Pancreas (tissue), 10 donors: ENCODE measurements around the gene ZNF496. TPM values are rescaled to one million over a fixed set of nuclear protein-coding genes. Genes with fewer than 3 reads are reported as not detected.
"Not testable (repeated sequence)": the region's sequence is repeated elsewhere in the genome, so short reads cannot be mapped to it uniquely, and the experiment has no call there.

Source experiments
- ATAC-seq, 4 donors: fragments of 200-7000 bp; cut with Tn5 transposase; one replicate each; pipeline versions ENCODE4 v1.8.0 to v1.9.1; 2020; ENCODE audit warnings: mild to moderate bottlenecking in 4 of 4, moderate library complexity in 4 of 4
- DNase-seq, 6 donors: peaks; one replicate each; pipeline ENCODE4 v3.0.0-alpha.2; 2020
- FAIRE-seq: peaks from 2 replicates; lab custom pipeline; 2012; peaks lifted over from hg19 to GRCh38; lab: Jason Lieb, UNC
- H3K27ac ChIP-seq, 4 donors: fragments of 200-600 bp; sonication (generic); 1 replicate in 3 of 4; 2 replicates in 1 of 4; pipeline versions ENCODE4 v1.5.0 to v1.8.0; 2020
- H3K27me3 ChIP-seq, 4 donors: fragments of 200-600 bp; one replicate each; pipeline ENCODE4 v1.8.0; 2021
- H3K36me3 ChIP-seq, 3 donors: fragments of 200-600 bp; sonication (generic) in 1 of 3; one replicate each; pipeline versions ENCODE4 v1.5.0 to v1.8.0; 2020 to 2021
- H3K4me1 ChIP-seq, 3 donors: fragments of 200-600 bp; one replicate each; pipeline ENCODE4 v1.8.0; 2021
- H3K4me3 ChIP-seq, 4 donors: fragments of 200-600 bp; sonication (generic) in 2 of 4; one replicate each; pipeline versions ENCODE4 v1.5.0 to v1.8.0; 2020 to 2021
- H3K9me3 ChIP-seq, 4 donors: fragments of 200-600 bp; one replicate each; pipeline ENCODE4 v1.8.0; 2021
- CTCF ChIP-seq, 4 donors: fragments of 200-600 bp; sonication (generic) in 3 of 4; IDR thresholded peaks; one replicate each; pipeline versions ENCODE4 v1.5.0 to v1.8.0; 2021; ENCODE audit warnings: antibody characterized with exemption in 4 of 4
- WGBS, 2 donors: extraction: QIAGEN DNeasy Blood & Tissue Kit; methylation state at CpG; one replicate each; pipeline ENCODE4 v1.1.7; 2013; 5-methylcytosine and 5-hydroxymethylcytosine counted together
- intact Hi-C, 3 donors: fragments of 100-400 bp; cut with DNase I; formaldehyde crosslinking; loops; one replicate each; pipeline versions ENCODE4 v1.11.1 to v1.14.2; 2022
- polyA plus RNA-seq, 2 donors: library from polyadenylated mRNA; stranded (reverse); fragments of 200-250 nt; gene quantifications; one replicate each; pipeline ENCODE4 v1.2.3, GENCODE V29; 2013
- total RNA-seq, 6 donors: library from RNA; stranded (reverse); fragmentation: NEBNext Ultra II Directional in 4 of 6; extraction: Animal tissue kit (Norgen Biotek cat#: 25700) in 4 of 6; gene quantifications; one replicate each; pipeline versions ENCODE4 v1.2.1 to v1.2.4, GENCODE V29; 2021 to 2023
- donor health status: healthy with polysubstance abuse.
- donor health status: DM: no; HTN: no; CAD: no; lungs with moderate emphysema.
- donor health status: DM: no; HTN: no; CAD: no.
- donor health status: control.
- donor health status: control.
- donor health status: Bipolar disorder and iron deficiency.
- donor health status: DM: yes; HTN: yes; CAD: no.
- donor health status: DM: no; HTN: no; CAD: no.
- donor health status: DM: no; HTN: no; CAD: no.
- donor health status: DM: yes; HTN: yes; CAD: no.

ZNF496 gene
- total and polyA plus RNA-seq, 8 donors = 11.4 to 24.4 (median 18.8) TPM

GRCh38 chr1:247357781-247358211, 26.1 kb upstream of the ZNF496 start:
- Histone ChIP-seq H3K9me3 (no peaks in the 10 kb centered on the region), H3K4me3 (no peak overlapping the region), H3K27ac (no peak overlapping the region), H3K36me3 (no peaks in the 10 kb centered on the region), H3K27me3 (no peaks in the 10 kb centered on the region), H3K4me1 (no peaks in the 10 kb centered on the region)
- FAIRE-seq (no peak), DNase-seq (no peak), ATAC-seq (peak in 2 of 4 donors; percentile 32 to 45)
- WGBS, 2 donors = 42 to 45% methylated on average over 6 of the region's 6 CpGs
- intact Hi-C loops = no loop called here
- no peak for TF ChIP-seq CTCF (IDR thresholded peaks at IDR 0.05)

DNA sequence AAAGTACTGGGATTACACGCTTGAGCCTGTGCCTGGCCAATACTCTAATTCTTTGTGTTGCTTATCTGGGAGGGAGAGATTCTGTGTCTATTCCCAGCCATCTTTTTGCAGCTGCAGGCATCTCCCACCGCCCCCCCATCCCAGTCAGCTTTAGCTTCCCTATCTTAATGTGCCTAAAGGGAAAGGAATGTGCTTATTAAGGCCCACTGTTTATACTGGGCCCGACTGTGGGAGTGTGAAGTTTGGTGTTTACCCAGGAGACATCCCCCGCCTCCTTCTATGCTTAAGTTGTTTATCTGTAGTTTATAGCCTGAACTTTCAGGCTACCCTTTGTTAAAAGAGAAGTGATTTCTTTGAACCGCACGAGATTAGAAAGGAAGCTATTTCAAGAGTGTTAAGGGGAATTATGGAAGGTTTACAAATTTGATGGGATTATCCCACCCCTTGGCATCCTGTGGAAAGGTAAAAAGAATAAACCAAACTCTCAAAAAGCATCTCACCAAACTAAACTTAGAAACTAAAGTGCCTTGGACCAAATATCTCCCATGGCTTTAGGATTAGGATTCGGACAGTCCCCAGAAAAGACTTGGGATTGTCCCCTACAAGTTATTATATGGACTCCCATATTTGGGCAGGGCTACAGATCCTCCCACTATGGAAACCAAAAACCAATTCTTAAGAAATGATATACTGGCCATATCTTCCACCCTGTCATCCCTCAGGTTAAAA, 25.5 kb upstream of the ZNF496 start:
- no peaks in the 10 kb centered on the region for H3K4me1 ChIP-seq
- ATAC-seq = peak in 2 of 4 donors; percentile 25 to 51
- DNase-seq = no peak

DNA sequence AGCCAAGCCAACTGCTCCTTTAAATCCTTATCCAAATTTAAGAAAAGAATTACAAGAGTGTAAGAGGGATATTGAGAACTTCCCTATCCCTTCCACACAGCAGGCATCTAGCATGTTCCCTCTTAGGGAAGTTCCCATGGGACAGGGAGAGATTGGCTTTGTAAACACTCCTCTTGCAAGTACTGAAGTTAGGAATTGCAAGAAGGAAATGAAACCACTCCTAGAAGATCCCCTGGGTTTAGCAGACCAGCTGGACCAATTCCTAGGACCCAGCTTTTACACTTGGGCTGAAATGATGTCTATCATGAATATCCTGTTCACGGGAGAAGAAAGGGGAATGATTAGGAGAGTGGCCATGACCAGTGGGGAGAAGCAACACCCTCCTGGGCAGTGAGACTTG, 23.5 kb upstream of the ZNF496 start:
- DNase-seq, H3K27ac ChIP-seq, H3K4me1 ChIP-seq, H3K27me3 ChIP-seq, H3K36me3 ChIP-seq, H3K9me3 ChIP-seq, intact Hi-C loops, H3K4me3 ChIP-seq, FAIRE-seq, ATAC-seq: not testable (repeated sequence)
- WGBS, 2 donors = 45 to 55% methylated on average over 1 of the region's 1 CpG

More for the DNA sequence above, 25.5 kb upstream of the ZNF496 start:
- no peak overlapping the region for H3K27ac ChIP-seq
- FAIRE-seq = no peak
- no peaks in the 10 kb centered on the region for H3K36me3 ChIP-seq
- no peak for TF ChIP-seq CTCF (IDR thresholded peaks at IDR 0.05)
- no peaks in the 10 kb centered on the region for H3K9me3 ChIP-seq
- H3K4me3 ChIP-seq = no peak overlapping the region
- intact Hi-C loops = no loop called here
- no peaks in the 10 kb centered on the region for H3K27me3 ChIP-seq
- 30 to 35% methylated on average over 7 of the region's 7 CpGs for WGBS, 2 donors

DNA sequence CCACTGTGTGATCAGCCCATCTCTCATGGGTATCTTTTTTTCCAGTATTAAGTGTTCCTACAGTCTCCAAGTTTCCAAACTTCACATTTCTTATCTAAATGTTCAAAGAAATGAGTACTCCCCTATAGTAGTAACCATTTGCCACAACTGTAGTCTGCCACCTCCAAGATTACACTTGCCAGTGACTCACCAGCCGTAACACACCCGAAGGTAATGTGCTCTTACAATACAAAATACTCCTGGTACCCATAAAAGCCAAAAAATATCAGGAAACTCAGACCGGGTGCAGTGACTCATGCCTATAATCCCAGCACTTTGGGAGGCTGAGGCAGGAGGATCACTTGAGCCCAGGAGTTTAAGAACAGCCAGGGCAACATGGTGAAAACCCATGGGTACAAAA, 20.5 kb upstream of the ZNF496 start:
- H3K36me3 ChIP-seq = no peaks in the 10 kb centered on the region
- intact Hi-C loops = no loop called here
- TF ChIP-seq CTCF (IDR thresholded peaks at IDR 0.05) = no peak
- H3K4me1 ChIP-seq = no peaks in the 10 kb centered on the region
- FAIRE-seq (no peak), DNase-seq (no peak), ATAC-seq (no peak)
- H3K9me3 ChIP-seq = no peaks in the 10 kb centered on the region
- no peaks in the 10 kb centered on the region for H3K27me3 ChIP-seq
- no peak overlapping the region for H3K4me3 ChIP-seq
- no peak overlapping the region for H3K27ac ChIP-seq
- WGBS, 2 donors = 88 to 92% methylated on average over 3 of the region's 3 CpGs

- no peak for TF ChIP-seq CTCF (IDR thresholded peaks at IDR 0.05)
- Histone ChIP-seq H3K4me3 (no peak overlapping the region), H3K27ac (no peak overlapping the region), H3K36me3 (no peaks in the 10 kb centered on the region), H3K4me1 (no peaks in the 10 kb centered on the region), H3K27me3 (no peaks in the 10 kb centered on the region), H3K9me3 (no peaks in the 10 kb centered on the region)
- intact Hi-C loops = no loop called here
- FAIRE-seq = no peak
- no peak for DNase-seq
- WGBS, 2 donors = 81 to 96% methylated on average over 1 of the region's 1 CpG
- ATAC-seq = no peak
Observed at GRCh38 chr1:247350587-247350986, 18.9 kb upstream of the ZNF496 start.
